ENCODE results near the gene RALB.
A peak's percentile ranks its signal among the peaks of the same experiment; 100 is the strongest.

Gene RALB

GRCh38 chr2:120269076-120269744 is 16.6 kb downstream of the RALB start:
- Histone ChIP-seq H3K27me3 (ENCODE audit: insufficient read depth, low read length, poor library complexity) (no peaks in the 10 kb centered on the region), H3K23ac (ENCODE audit: low read length) (no peak overlapping the region), H2BK15ac (replicated peaks; ENCODE audit: low read depth) (no peak overlapping the region), H3K79me2 (ENCODE audit: control insufficient read depth, insufficient read depth, low read length) (no peaks in the 10 kb centered on the region), H4K8ac (ENCODE audit: low read depth, low read length) (no peak overlapping the region), H3K18ac (ENCODE audit: low read length) (no peak overlapping the region), H2BK120ac (ENCODE audit: low read depth, low read length) (no peak overlapping the region), H3K4me2 (ENCODE audit: low read length) (no peak overlapping the region), H2AK5ac (ENCODE audit: low read length) (no peak overlapping the region), H3K79me1 (ENCODE audit: low read length) (peaks cover 2% of the 10 kb centered on the region), H4K5ac (ENCODE audit: low read length) (no peak overlapping the region), H3K27ac (ENCODE audit: low read depth, low read length) (no peak overlapping the region), H3K4me3 (ENCODE audit: low read length) (no peak overlapping the region), H3K4me1 (ENCODE audit: control insufficient read depth, low read depth, low read length) (no peaks in the 10 kb centered on the region), H3K56ac (ENCODE audit: low read length) (no peak overlapping the region), H3K36me3 (ENCODE audit: control insufficient read depth, insufficient read depth, low read length) (no peaks in the 10 kb centered on the region), H3K9ac (ENCODE audit: low read length) (no peak overlapping the region), H3K4ac (ENCODE audit: low read depth, low read length) (no peak overlapping the region), H2BK5ac (ENCODE audit: low read length) (no peak overlapping the region)
- DNase-seq = no peak
- no CpG with 5 or more reads among the region's 11 CpGs for WGBS (ENCODE audit: extremely low coverage, insufficient coverage, low lambda C conversion rate)

- Histone ChIP-seq H3K9ac (ENCODE audit: low read length) (no peak overlapping the region), H3K4me2 (ENCODE audit: low read length) (no peak overlapping the region), H3K27ac (ENCODE audit: low read depth, low read length) (no peak overlapping the region), H4K5ac (ENCODE audit: low read length) (no peak overlapping the region), H3K4ac (ENCODE audit: low read depth, low read length) (no peak overlapping the region), H4K8ac (ENCODE audit: low read depth, low read length) (no peak overlapping the region), H3K27me3 (ENCODE audit: insufficient read depth, low read length, poor library complexity) (no peaks in the 10 kb centered on the region), H3K56ac (ENCODE audit: low read length) (no peak overlapping the region), H3K79me2 (ENCODE audit: control insufficient read depth, insufficient read depth, low read length) (no peaks in the 10 kb centered on the region), H3K4me1 (ENCODE audit: control insufficient read depth, low read depth, low read length) (no peaks in the 10 kb centered on the region), H3K79me1 (ENCODE audit: low read length) (peaks cover 2% of the 10 kb centered on the region), H2BK120ac (ENCODE audit: low read depth, low read length) (no peak overlapping the region), H3K23ac (ENCODE audit: low read length) (no peak overlapping the region), H3K18ac (ENCODE audit: low read length) (no peak overlapping the region), H2AK5ac (ENCODE audit: low read length) (no peak overlapping the region), H3K36me3 (ENCODE audit: control insufficient read depth, insufficient read depth, low read length) (no peaks in the 10 kb centered on the region), H2BK5ac (ENCODE audit: low read length) (no peak overlapping the region), H2BK15ac (replicated peaks; ENCODE audit: low read depth) (no peak overlapping the region), H3K4me3 (ENCODE audit: low read length) (no peak overlapping the region)
- WGBS (ENCODE audit: extremely low coverage, insufficient coverage, low lambda C conversion rate) = no CpG with 5 or more reads among the region's 1 CpG
- DNase-seq = no peak
Observed at GRCh38 chr2:120269816-120270215, 17.2 kb downstream of the RALB start.

- H3K18ac ChIP-seq (ENCODE audit: low read length) = no peak overlapping the region
- H2AK5ac ChIP-seq (ENCODE audit: low read length) = no peak overlapping the region
- H2BK15ac ChIP-seq (replicated peaks; ENCODE audit: low read depth) = no peak overlapping the region
- no peak for DNase-seq
- no peak overlapping the region for H3K27ac ChIP-seq (ENCODE audit: low read depth, low read length)
- peaks cover 2% of the 10 kb centered on the region for H3K79me1 ChIP-seq (ENCODE audit: low read length)
- no peak overlapping the region for H3K4me3 ChIP-seq (ENCODE audit: low read length)
- no peak overlapping the region for H3K4me2 ChIP-seq (ENCODE audit: low read length)
- no peaks in the 10 kb centered on the region for H3K4me1 ChIP-seq (ENCODE audit: control insufficient read depth, low read depth, low read length)
- no peak overlapping the region for H4K5ac ChIP-seq (ENCODE audit: low read length)
- WGBS (ENCODE audit: extremely low coverage, insufficient coverage, low lambda C conversion rate) = no CpG with 5 or more reads among the region's 1 CpG
- H3K36me3 ChIP-seq (ENCODE audit: control insufficient read depth, insufficient read depth, low read length) = no peaks in the 10 kb centered on the region
- H3K9ac ChIP-seq (ENCODE audit: low read length) = no peak overlapping the region
- no peak overlapping the region for H2BK120ac ChIP-seq (ENCODE audit: low read depth, low read length)
- H3K23ac ChIP-seq (ENCODE audit: low read length) = no peak overlapping the region
- H3K27me3 ChIP-seq (ENCODE audit: insufficient read depth, low read length, poor library complexity) = no peaks in the 10 kb centered on the region
- H3K4ac ChIP-seq (ENCODE audit: low read depth, low read length) = no peak overlapping the region
- no peaks in the 10 kb centered on the region for H3K79me2 ChIP-seq (ENCODE audit: control insufficient read depth, insufficient read depth, low read length)
- no peak overlapping the region for H4K8ac ChIP-seq (ENCODE audit: low read depth, low read length)
- no peak overlapping the region for H2BK5ac ChIP-seq (ENCODE audit: low read length)
- H3K56ac ChIP-seq (ENCODE audit: low read length) = no peak overlapping the region
Observed at GRCh38 chr2:120271711-120272379, 19.2 kb downstream of the RALB start.

- Histone ChIP-seq H4K8ac (ENCODE audit: low read depth, low read length) (no peak overlapping the region), H3K4me2 (ENCODE audit: low read length) (no peak overlapping the region), H4K5ac (ENCODE audit: low read length) (no peak overlapping the region), H3K9ac (ENCODE audit: low read length) (no peak overlapping the region), H3K27me3 (ENCODE audit: insufficient read depth, low read length, poor library complexity) (no peaks in the 10 kb centered on the region), H3K4me3 (ENCODE audit: low read length) (no peak overlapping the region), H3K79me2 (ENCODE audit: control insufficient read depth, insufficient read depth, low read length) (no peaks in the 10 kb centered on the region), H3K27ac (ENCODE audit: low read depth, low read length) (no peak overlapping the region), H3K18ac (ENCODE audit: low read length) (no peak overlapping the region), H2BK5ac (ENCODE audit: low read length) (no peak overlapping the region), H2AK5ac (ENCODE audit: low read length) (no peak overlapping the region), H2BK120ac (ENCODE audit: low read depth, low read length) (no peak overlapping the region), H3K36me3 (ENCODE audit: control insufficient read depth, insufficient read depth, low read length) (no peaks in the 10 kb centered on the region), H3K4me1 (ENCODE audit: control insufficient read depth, low read depth, low read length) (no peaks in the 10 kb centered on the region), H3K4ac (ENCODE audit: low read depth, low read length) (no peak overlapping the region), H3K56ac (ENCODE audit: low read length) (no peak overlapping the region), H3K23ac (ENCODE audit: low read length) (no peak overlapping the region), H2BK15ac (replicated peaks; ENCODE audit: low read depth) (no peak overlapping the region), H3K79me1 (ENCODE audit: low read length) (peaks cover 9% of the 10 kb centered on the region)
- DNase-seq = no peak
- no CpG with 5 or more reads among the region's 4 CpGs for WGBS (ENCODE audit: extremely low coverage, insufficient coverage, low lambda C conversion rate)
Observed at GRCh38 chr2:120272763-120273481, 20.3 kb downstream of the RALB start.

- no CpG with 5 or more reads among the region's 8 CpGs for WGBS (ENCODE audit: extremely low coverage, insufficient coverage, low lambda C conversion rate)
- Histone ChIP-seq H3K23ac (ENCODE audit: low read length) (no peak overlapping the region), H2BK15ac (replicated peaks; ENCODE audit: low read depth) (no peak overlapping the region), H4K8ac (ENCODE audit: low read depth, low read length) (no peak overlapping the region), H3K27ac (ENCODE audit: low read depth, low read length) (no peak overlapping the region), H3K4me3 (ENCODE audit: low read length) (no peak overlapping the region), H3K9ac (ENCODE audit: low read length) (no peak overlapping the region), H2BK5ac (ENCODE audit: low read length) (no peak overlapping the region), H3K4ac (ENCODE audit: low read depth, low read length) (no peak overlapping the region), H3K4me2 (ENCODE audit: low read length) (no peak overlapping the region), H3K56ac (ENCODE audit: low read length) (no peak overlapping the region), H4K5ac (ENCODE audit: low read length) (no peak overlapping the region), H2AK5ac (ENCODE audit: low read length) (no peak overlapping the region), H3K79me1 (ENCODE audit: low read length) (peaks cover 10% of the 10 kb centered on the region), H3K27me3 (ENCODE audit: insufficient read depth, low read length, poor library complexity) (no peaks in the 10 kb centered on the region), H3K79me2 (ENCODE audit: control insufficient read depth, insufficient read depth, low read length) (no peaks in the 10 kb centered on the region), H3K4me1 (ENCODE audit: control insufficient read depth, low read depth, low read length) (no peaks in the 10 kb centered on the region), H3K36me3 (ENCODE audit: control insufficient read depth, insufficient read depth, low read length) (no peaks in the 10 kb centered on the region), H3K18ac (ENCODE audit: low read length) (no peak overlapping the region), H2BK120ac (ENCODE audit: low read depth, low read length) (no peak overlapping the region)
- peak; percentile 21 for DNase-seq
Observed at GRCh38 chr2:120275617-120276400, 23.2 kb downstream of the RALB start.
